Vagina (tissue), 2 donors: Measurements from ENCODE around the gene OR2AT4.

Source experiments
- POLR2AphosphoS5 ChIP-seq, 2 donors: sonication (generic); formaldehyde crosslinking; IDR thresholded peaks; one replicate each; pipeline ENCODE4 v1.9.0; 2017; ENCODE audit warnings: antibody characterized with exemption in 2 of 2, mild to moderate bottlenecking in 2 of 2, low read depth in 1 of 2; ENCODE audit not compliant: insufficient read depth in 1 of 2
- TF ChIP-seq, protein P1 (sequence below), 3 experiments: fragments of 450-650 bp in 2 of 3; fragments of 200-600 bp in 1 of 3; sonication (generic) in 1 of 3; IDR thresholded peaks; one replicate each; pipeline ENCODE4 v1.5.1; 2017 to 2019; ENCODE audit warnings: antibody characterized with exemption in 3 of 3, mild to moderate bottlenecking in 2 of 3, moderate library complexity in 2 of 3

DNA sequence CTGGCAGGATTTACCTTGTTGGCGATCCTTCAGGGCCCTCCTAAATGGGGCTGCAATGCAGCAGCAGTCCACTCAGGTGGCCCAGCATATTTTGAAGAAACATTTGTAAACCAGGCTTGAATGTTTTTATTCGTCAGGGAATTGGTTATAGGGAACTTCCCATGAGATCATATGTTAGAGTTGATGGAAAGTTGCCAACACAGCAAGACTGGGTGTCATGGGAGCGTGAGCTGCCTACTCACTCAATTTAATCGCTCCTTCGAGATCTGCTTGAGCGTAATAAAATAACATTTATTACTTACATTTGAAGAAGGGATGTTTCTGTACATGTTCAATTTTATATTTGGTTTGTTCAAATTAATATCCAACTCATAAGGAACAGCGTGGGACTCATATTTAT lies 19.4 kb downstream of the OR2AT4 start:
- TF ChIP-seq, protein P1, sequence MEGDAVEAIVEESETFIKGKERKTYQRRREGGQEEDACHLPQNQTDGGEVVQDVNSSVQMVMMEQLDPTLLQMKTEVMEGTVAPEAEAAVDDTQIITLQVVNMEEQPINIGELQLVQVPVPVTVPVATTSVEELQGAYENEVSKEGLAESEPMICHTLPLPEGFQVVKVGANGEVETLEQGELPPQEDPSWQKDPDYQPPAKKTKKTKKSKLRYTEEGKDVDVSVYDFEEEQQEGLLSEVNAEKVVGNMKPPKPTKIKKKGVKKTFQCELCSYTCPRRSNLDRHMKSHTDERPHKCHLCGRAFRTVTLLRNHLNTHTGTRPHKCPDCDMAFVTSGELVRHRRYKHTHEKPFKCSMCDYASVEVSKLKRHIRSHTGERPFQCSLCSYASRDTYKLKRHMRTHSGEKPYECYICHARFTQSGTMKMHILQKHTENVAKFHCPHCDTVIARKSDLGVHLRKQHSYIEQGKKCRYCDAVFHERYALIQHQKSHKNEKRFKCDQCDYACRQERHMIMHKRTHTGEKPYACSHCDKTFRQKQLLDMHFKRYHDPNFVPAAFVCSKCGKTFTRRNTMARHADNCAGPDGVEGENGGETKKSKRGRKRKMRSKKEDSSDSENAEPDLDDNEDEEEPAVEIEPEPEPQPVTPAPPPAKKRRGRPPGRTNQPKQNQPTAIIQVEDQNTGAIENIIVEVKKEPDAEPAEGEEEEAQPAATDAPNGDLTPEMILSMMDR (IDR thresholded peaks at IDR 0.05) = no peak
- TF ChIP-seq POLR2AphosphoS5 (IDR thresholded peaks at IDR 0.05; ENCODE audit: insufficient read depth in 1 of 2, low read depth in 1 of 2) = no peak
